Mesendoderm (in vitro differentiated cells): Measurements from ENCODE around the gene TXNL4B.

Source experiments
- DNase-seq: peaks from one replicate; pipeline ENCODE4 v3.0.0; 2013
- H2AK5ac ChIP-seq: 2 replicates; pipeline ENCODE4 v1.6.1; 2013; ENCODE audit warnings: low read length, inconsistent platforms
- H2BK120ac ChIP-seq: 2 replicates; pipeline ENCODE4 v1.6.1; 2013; ENCODE audit warnings: low read depth, mild to moderate bottlenecking, low read length, moderate library complexity, mixed read lengths
- H2BK15ac ChIP-seq: replicated peaks from 2 replicates; pipeline ENCODE4 v1.6.1; 2013; ENCODE audit warnings: low read depth, mild to moderate bottlenecking, moderate library complexity
- H2BK5ac ChIP-seq: 2 replicates; pipeline ENCODE4 v1.6.1; 2013; ENCODE audit warnings: low read length, inconsistent platforms
- H3K18ac ChIP-seq: 2 replicates; pipeline ENCODE4 v1.6.1; 2013; ENCODE audit warnings: mild to moderate bottlenecking, low read length, mixed read lengths
- H3K23ac ChIP-seq: one replicate; pipeline ENCODE4 v1.6.1; 2013; ENCODE audit warnings: low read length
- H3K27ac ChIP-seq: 2 replicates; pipeline ENCODE4 v1.5.1; 2013; ENCODE audit warnings: low read depth, mild to moderate bottlenecking, inconsistent platforms, low read length, moderate library complexity
- H3K27me3 ChIP-seq: 2 replicates; pipeline ENCODE4 v1.6.1; 2013; ENCODE audit warnings: low read length, control low read depth, mild to moderate bottlenecking, inconsistent platforms; ENCODE audit not compliant: insufficient read depth, poor library complexity
- H3K36me3 ChIP-seq: 2 replicates; pipeline ENCODE4 v1.6.1; 2013; ENCODE audit warnings: low read length, inconsistent platforms; ENCODE audit not compliant: control insufficient read depth, insufficient read depth
- H3K4ac ChIP-seq: one replicate; pipeline ENCODE4 v1.6.1; 2013; ENCODE audit warnings: low read depth, mild to moderate bottlenecking, low read length, moderate library complexity
- H3K4me1 ChIP-seq: 2 replicates; pipeline ENCODE4 v1.6.1; 2013; ENCODE audit warnings: low read depth, low read length, inconsistent platforms; ENCODE audit not compliant: control insufficient read depth
- H3K4me2 ChIP-seq: 2 replicates; pipeline ENCODE4 v1.6.1; 2013; ENCODE audit warnings: low read length
- H3K4me3 ChIP-seq: 2 replicates; pipeline ENCODE4 v1.5.1; 2013; ENCODE audit warnings: mild to moderate bottlenecking, low read length
- H3K56ac ChIP-seq: one replicate; pipeline ENCODE4 v1.6.1; 2013; ENCODE audit warnings: low read length
- H3K79me1 ChIP-seq: 2 replicates; pipeline ENCODE4 v1.6.1; 2013; ENCODE audit warnings: low read length, inconsistent platforms
- H3K79me2 ChIP-seq: 2 replicates; pipeline ENCODE4 v1.6.1; 2013; ENCODE audit warnings: mild to moderate bottlenecking, low read length; ENCODE audit not compliant: control insufficient read depth, insufficient read depth
- H3K9ac ChIP-seq: 2 replicates; pipeline ENCODE4 v1.6.1; 2013; ENCODE audit warnings: low read length, inconsistent platforms
- H4K5ac ChIP-seq: one replicate; pipeline ENCODE4 v1.6.1; 2013; ENCODE audit warnings: low read length
- H4K8ac ChIP-seq: one replicate; pipeline ENCODE4 v1.6.1; 2013; ENCODE audit warnings: low read depth, mild to moderate bottlenecking, control low read depth, low read length, moderate library complexity
- WGBS: extraction: QIAGEN DNeasy Blood & Tissue Kit; methylation state at CpG from one replicate; pipeline ENCODE4 v1.1.7; 2013; ENCODE audit warnings: low lambda C conversion rate, missing lambda C conversion rate; ENCODE audit not compliant: insufficient coverage; ENCODE audit errors: extremely low coverage; 5-methylcytosine and 5-hydroxymethylcytosine counted together

TXNL4B gene

GRCh38 chr16:72122308-72122707 is 28.9 kb upstream of the TXNL4B start:
- no peaks in the 10 kb centered on the region for H3K79me2 ChIP-seq
- H2BK5ac ChIP-seq: no peak overlapping the region
- H4K8ac ChIP-seq: no peak overlapping the region
- H3K4me1 ChIP-seq: peaks cover 2% of the 10 kb centered on the region
- no peak overlapping the region for H3K27ac ChIP-seq
- no peaks in the 10 kb centered on the region for H3K79me1 ChIP-seq
- no peak overlapping the region for H2BK15ac ChIP-seq
- H2BK120ac ChIP-seq: no peak overlapping the region
- no peak overlapping the region for H3K23ac ChIP-seq
- no peak overlapping the region for H4K5ac ChIP-seq
- H3K4me2 ChIP-seq: no peak overlapping the region
- no peak for DNase-seq
- no peak overlapping the region for H2AK5ac ChIP-seq
- H3K56ac ChIP-seq: no peak overlapping the region
- H3K36me3 ChIP-seq: no peaks in the 10 kb centered on the region
- no peak overlapping the region for H3K18ac ChIP-seq
- H3K4me3 ChIP-seq: no peak overlapping the region
- no peak overlapping the region for H3K9ac ChIP-seq
- no peaks in the 10 kb centered on the region for H3K27me3 ChIP-seq
- no peak overlapping the region for H3K4ac ChIP-seq
- no CpG with 5 or more reads among the region's 2 CpGs for WGBS

GRCh38 chr16:72120026-72120425 is 26.6 kb upstream of the TXNL4B start:
- Histone ChIP-seq H3K79me2 (no peaks in the 10 kb centered on the region), H3K18ac (no peak overlapping the region), H2AK5ac (no peak overlapping the region), H4K8ac (no peak overlapping the region), H2BK120ac (no peak overlapping the region), H3K27me3 (no peaks in the 10 kb centered on the region), H3K4ac (no peak overlapping the region), H3K56ac (no peak overlapping the region), H2BK5ac (no peak overlapping the region), H2BK15ac (no peak overlapping the region), H3K4me1 (no peaks in the 10 kb centered on the region), H3K79me1 (no peaks in the 10 kb centered on the region), H3K23ac (no peak overlapping the region), H3K4me3 (no peak overlapping the region), H4K5ac (no peak overlapping the region), H3K4me2 (no peak overlapping the region), H3K9ac (no peak overlapping the region), H3K27ac (no peak overlapping the region), H3K36me3 (no peaks in the 10 kb centered on the region)
- DNase-seq: no peak
- WGBS: no CpG with 5 or more reads among the region's 5 CpGs

- no peak overlapping the region for H3K56ac ChIP-seq
- H2BK120ac ChIP-seq: no peak overlapping the region
- H3K4ac ChIP-seq: no peak overlapping the region
- H3K79me2 ChIP-seq: no peaks in the 10 kb centered on the region
- H3K4me3 ChIP-seq: no peak overlapping the region
- no peaks in the 10 kb centered on the region for H3K79me1 ChIP-seq
- H4K8ac ChIP-seq: no peak overlapping the region
- H3K9ac ChIP-seq: no peak overlapping the region
- no peak overlapping the region for H3K4me2 ChIP-seq
- H3K36me3 ChIP-seq: peaks cover 11% of the 10 kb centered on the region
- H3K23ac ChIP-seq: no peak overlapping the region
- peaks cover 4% of the 10 kb centered on the region for H3K4me1 ChIP-seq
- H2BK5ac ChIP-seq: no peak overlapping the region
- no peak overlapping the region for H3K18ac ChIP-seq
- H3K27ac ChIP-seq: no peak overlapping the region
- H2AK5ac ChIP-seq: no peak overlapping the region
- H4K5ac ChIP-seq: no peak overlapping the region
- no peak overlapping the region for H2BK15ac ChIP-seq
- H3K27me3 ChIP-seq: no peaks in the 10 kb centered on the region
- no peak for DNase-seq
These were observed 20.2 kb upstream of the TXNL4B start for GRCh38 chr16:72113616-72113945.

GRCh38 chr16:72112906-72113615 is 19.6 kb upstream of the TXNL4B start:
- H2AK5ac ChIP-seq: no peak overlapping the region
- H2BK15ac ChIP-seq: no peak overlapping the region
- no peak overlapping the region for H3K4ac ChIP-seq
- no peak overlapping the region for H3K9ac ChIP-seq
- no peaks in the 10 kb centered on the region for H3K27me3 ChIP-seq
- no peak overlapping the region for H2BK5ac ChIP-seq
- no peak overlapping the region for H3K4me3 ChIP-seq
- H2BK120ac ChIP-seq: no peak overlapping the region
- no peak overlapping the region for H3K18ac ChIP-seq
- peaks cover 13% of the 10 kb centered on the region for H3K36me3 ChIP-seq
- DNase-seq: no peak
- H4K8ac ChIP-seq: no peak overlapping the region
- H3K4me1 ChIP-seq: peaks cover 4% of the 10 kb centered on the region
- H3K4me2 ChIP-seq: no peak overlapping the region
- no peaks in the 10 kb centered on the region for H3K79me2 ChIP-seq
- no peak overlapping the region for H3K23ac ChIP-seq
- WGBS: no CpG with 5 or more reads among the region's 7 CpGs
- no peak overlapping the region for H4K5ac ChIP-seq
- no peak overlapping the region for H3K56ac ChIP-seq
- H3K27ac ChIP-seq: no peak overlapping the region
- no peaks in the 10 kb centered on the region for H3K79me1 ChIP-seq

- Histone ChIP-seq H3K36me3 (peaks cover 14% of the 10 kb centered on the region), H3K27me3 (no peaks in the 10 kb centered on the region), H3K9ac (no peak overlapping the region), H2BK15ac (no peak overlapping the region), H2AK5ac (no peak overlapping the region), H3K27ac (no peak overlapping the region), H3K56ac (no peak overlapping the region), H3K4me1 (peaks cover 4% of the 10 kb centered on the region), H3K4me3 (no peak overlapping the region), H3K4me2 (no peak overlapping the region), H4K8ac (no peak overlapping the region), H2BK120ac (no peak overlapping the region), H3K79me1 (no peaks in the 10 kb centered on the region), H2BK5ac (no peak overlapping the region), H4K5ac (no peak overlapping the region), H3K79me2 (no peaks in the 10 kb centered on the region), H3K23ac (no peak overlapping the region), H3K18ac (no peak overlapping the region), H3K4ac (no peak overlapping the region)
- WGBS: no CpG with 5 or more reads among the region's 15 CpGs
- DNase-seq: peak; percentile 17
These were observed 19.0 kb upstream of the TXNL4B start for GRCh38 chr16:72112452-72112792.
